Fibroblast of skin of back (primary cell): ENCODE data around the gene KLHDC1. TPM values are rescaled to one million over a fixed set of nuclear protein-coding genes. Genes with fewer than 3 reads are reported as not detected.
"Not testable (repeated sequence)": the region's sequence is repeated elsewhere in the genome, so short reads cannot be mapped to it uniquely, and the experiment has no call there.

Source experiments
- DNase-seq: peaks from one replicate; pipeline ENCODE4 v3.0.0-alpha.2; 2013
- polyA plus RNA-seq, 2 experiments: library from polyadenylated mRNA; unstranded; fragments of 120-200 nt; gene quantifications; one replicate each; pipeline ENCODE4 v1.2.1, GENCODE V29; 2013; ENCODE audit not compliant: insufficient read length in 2 of 2

KLHDC1 gene, protein sequence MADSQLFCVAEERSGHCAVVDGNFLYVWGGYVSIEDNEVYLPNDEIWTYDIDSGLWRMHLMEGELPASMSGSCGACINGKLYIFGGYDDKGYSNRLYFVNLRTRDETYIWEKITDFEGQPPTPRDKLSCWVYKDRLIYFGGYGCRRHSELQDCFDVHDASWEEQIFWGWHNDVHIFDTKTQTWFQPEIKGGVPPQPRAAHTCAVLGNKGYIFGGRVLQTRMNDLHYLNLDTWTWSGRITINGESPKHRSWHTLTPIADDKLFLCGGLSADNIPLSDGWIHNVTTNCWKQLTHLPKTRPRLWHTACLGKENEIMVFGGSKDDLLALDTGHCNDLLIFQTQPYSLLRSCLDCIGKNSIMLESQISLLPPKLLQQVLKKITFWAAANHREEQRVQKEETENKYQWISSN
- polyA plus RNA-seq (2013, experiment 1 of 2; ENCODE audit: insufficient read length), result 0.97 TPM
- 1.9 TPM for polyA plus RNA-seq (2013, experiment 2 of 2; ENCODE audit: insufficient read length)

DNA sequence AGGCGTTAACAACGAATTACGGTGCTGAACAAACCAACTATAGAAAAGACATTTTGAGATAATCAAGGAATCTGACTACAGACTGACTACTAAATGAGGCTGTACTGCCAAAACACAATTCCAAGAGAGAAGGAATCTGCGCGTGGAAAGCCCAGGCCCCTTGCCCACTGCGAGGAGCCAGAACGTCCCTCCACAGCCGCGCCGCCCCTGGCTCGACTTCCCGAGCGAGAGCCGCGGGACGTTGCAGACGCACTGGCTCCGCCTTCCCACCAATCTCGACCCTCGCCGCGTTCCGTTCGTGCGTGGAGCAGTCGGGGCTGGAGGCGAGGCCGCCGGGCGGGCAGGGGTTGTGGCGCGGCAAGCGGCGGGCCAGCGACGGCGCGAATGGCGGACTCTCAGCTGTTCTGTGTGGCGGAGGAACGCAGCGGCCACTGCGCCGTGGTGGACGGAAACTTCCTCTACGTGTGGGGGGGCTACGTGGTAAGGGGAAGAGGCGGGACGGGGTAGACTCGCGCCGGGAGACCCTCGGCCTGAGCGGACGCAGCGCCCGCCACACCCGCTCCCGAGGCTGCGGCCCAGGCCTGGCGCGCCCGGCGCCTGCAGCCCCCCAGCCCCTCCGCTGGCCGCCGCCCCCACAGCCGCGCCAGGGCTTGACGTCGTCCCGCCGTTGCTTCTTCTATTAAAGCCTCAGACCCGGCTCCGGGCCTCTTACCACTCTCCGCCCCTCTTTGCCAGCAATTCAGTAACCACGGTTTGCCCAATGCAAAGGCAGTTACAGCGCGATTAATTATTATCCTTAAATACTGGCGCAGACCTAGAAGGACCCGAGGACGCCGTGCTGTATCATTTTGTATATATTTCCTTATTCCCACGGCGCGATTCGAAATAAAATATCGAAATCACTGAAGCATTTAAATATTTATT lies at the start of gene KLHDC1:
Gene KLHDC1, plus strand, starts transcription at position 310 of the 924 bp plus-strand sequence. Its CDS starts 75 bp downstream, at position 385.
- DNase-seq, result peak; percentile 75

DNA sequence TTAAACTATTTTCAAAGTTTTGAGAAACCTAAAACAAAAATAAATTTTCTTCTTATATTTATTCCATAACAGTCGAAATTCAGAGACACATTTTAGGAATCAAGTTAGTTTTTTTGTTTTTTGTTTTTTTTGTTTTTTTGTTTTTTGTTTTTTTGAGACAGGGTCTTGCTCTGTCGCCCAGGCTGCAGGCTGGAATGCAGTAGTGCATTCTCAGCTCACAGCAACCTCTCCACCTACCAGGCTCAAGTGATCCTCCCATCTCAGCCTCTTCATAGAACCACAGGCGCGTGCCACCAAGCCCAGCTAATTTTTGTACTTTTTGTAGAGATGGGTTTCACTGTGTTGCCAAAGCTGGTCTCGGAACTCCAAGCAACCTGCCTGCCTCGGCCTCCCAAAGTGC lies 39.4 kb upstream of the KLHDC1 start:
- DNase-seq, result no peak

DNA sequence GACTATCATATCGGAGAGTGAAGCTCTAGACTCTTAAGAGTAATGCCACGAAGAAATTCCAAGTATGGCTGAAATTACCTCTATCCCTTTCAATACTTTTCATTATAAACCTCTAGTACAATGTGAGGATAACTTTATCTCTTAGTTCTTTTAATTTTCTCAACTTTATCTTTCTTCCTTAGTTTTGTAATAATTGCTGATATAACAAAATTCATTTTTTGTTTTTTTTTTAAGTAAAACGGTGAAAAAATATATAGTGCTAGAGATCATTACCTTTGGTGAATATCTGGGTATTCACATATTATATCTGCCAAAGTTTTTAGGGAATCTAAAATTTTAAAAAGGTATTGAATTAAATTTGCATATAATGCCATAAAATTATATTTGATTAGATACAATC lies 38.4 kb upstream of the KLHDC1 start:
- no peak for DNase-seq

DNA sequence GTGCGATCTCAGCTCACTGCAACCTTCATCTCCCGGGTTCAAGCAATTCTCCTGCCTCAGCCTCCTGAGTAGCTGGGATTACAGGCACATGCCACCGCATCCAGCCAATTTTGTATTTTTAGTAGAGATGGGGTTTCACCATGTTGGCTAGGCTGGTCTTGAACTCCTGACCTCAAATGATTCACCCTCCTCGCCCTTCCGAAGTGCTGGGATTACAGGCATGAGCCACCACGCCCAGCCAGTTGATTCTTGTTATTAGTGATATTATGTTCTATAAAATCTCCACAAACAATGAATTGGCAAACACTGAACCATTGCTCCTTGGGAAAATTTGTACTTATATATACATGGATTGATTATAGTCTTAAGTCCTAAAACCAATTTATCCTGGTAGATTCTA lies 35.4 kb upstream of the KLHDC1 start:
- not testable (repeated sequence) for DNase-seq

DNA sequence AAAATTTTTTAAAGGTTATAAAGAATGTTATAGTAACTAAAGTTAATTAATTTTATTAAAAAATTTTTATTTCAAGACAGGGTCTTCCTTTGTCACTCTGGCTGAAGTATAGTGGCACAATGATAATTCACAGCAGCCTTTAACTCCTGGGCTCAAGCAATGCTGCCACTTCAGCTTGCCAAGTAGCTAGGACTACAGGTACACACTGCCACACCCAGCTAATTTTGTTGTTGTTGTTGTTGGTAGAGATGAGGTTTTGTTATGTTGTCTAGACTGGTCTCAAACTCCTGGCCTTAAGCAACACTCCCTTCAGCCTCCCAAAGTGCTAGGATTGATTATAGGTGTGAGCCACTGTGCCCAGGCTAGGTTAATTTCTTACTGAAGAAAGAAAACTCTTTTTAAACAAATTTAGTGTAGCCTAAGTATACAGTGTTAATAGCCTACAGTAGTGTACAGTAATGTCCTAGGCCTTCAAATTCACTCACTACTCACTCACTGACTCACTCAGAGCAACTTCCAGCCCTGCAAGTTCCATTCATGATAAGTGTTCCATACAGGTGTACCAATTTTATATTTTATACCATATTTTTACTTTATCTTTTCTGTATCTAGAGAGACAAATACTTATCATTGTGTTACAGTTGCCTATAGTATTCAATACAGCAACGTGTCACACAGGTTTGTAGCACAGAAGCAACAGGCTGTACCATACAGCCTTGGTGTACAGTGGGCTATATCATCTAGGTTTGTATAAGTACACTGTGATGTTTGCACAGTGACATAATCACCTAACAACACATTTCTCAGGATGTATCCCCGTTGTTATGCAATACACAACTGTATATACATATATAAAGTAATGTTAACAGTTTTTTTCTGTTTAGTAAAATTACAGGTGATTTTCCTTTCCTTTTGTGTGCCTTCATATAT lies 33.1 kb upstream of the KLHDC1 start:
- no peak for DNase-seq

DNA sequence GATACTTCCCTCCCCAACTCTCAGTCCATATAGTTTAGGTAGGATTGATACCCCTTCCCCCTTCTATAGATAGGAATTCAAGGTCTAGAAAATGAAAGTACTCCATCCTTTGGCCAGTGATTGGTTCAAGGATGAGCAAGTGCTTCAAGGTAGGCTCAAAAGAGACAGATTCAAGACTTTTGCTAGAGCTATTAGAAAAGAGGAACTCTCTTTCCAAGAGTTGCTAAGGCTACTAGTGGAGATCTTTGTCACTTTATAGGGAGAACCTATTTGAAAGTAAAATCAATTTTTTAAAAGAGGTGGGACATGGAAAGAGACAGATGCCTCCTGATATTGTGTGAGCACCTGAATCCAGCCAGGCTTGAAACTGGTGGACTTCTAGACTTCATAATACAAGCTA lies 22.4 kb upstream of the KLHDC1 start:
- DNase-seq, result no peak

DNA sequence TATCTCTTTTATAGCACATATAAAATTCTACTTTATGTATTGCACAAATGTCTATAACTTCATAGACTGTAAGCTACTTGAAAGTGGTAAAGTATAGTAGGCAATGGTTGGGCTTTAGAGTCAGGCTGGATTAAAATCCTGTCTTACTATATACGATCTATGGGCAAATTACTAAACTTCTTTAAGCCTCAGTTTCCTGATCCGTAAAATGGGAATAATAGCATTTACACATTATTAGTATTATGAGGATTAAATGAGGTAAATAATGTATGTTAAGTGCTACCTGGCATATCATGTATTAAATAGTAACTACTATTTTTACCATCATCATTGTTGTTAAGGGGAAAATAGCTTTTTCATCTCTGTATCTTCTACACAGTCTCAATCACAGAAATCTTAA lies 19.3 kb upstream of the KLHDC1 start:
- no peak for DNase-seq

DNA sequence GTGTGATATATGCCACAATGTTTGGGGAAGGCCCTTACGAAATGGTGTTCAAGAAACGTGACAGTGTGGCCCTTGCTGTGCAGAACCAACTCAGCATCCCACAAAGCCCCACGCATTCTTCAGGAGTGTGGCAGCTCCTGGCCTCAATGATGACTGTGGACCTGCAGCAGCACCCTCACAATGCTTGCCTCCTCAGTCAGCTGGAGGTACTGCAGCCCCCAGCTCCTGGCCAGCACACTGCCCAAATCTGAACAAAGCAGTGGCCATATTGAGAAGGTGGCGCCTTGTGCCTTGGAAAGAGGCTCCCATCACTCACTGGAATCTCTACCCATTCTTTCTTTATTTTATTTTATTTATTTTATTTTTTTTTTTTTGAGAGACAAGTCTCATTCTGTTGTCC lies 15.3 kb upstream of the KLHDC1 start:
- DNase-seq, result no peak

DNA sequence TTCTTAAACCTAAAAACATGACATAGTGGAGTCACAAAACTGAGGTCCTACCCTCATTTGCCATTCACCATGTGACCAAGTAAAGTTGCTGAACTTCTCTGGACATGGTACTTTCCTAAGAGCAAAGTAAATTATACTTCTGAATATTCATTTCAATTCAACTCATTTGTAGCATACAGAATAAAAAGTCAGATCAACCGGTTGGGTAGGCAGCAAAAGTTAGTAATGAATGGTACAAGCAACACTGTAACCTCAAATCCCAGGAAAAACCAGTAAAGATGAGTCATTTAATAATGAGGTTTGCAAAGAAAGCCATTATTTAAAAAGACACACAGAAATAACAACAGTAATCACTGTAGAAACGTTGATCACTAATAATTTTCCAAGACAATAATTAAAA lies 13.6 kb upstream of the KLHDC1 start:
- no peak for DNase-seq

DNA sequence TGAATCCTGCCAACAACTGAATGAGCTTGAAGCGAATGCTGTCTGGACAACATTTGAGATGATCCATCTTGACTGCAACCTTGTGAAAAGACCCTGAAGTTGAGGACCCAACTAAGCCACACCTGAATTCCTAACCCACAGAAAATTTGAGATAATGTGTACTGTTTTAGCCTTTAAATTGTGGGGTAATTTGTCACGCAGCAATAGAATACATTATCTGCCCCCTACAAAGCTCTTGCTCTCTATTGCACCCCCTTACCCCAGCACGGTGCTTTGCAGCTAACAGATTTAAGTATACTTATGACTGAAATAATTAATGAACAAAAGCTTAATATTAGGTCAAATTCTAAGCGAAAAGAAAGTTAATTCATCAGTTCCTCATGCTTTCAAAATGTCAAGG lies 6.5 kb upstream of the KLHDC1 start:
- no peak for DNase-seq

DNA sequence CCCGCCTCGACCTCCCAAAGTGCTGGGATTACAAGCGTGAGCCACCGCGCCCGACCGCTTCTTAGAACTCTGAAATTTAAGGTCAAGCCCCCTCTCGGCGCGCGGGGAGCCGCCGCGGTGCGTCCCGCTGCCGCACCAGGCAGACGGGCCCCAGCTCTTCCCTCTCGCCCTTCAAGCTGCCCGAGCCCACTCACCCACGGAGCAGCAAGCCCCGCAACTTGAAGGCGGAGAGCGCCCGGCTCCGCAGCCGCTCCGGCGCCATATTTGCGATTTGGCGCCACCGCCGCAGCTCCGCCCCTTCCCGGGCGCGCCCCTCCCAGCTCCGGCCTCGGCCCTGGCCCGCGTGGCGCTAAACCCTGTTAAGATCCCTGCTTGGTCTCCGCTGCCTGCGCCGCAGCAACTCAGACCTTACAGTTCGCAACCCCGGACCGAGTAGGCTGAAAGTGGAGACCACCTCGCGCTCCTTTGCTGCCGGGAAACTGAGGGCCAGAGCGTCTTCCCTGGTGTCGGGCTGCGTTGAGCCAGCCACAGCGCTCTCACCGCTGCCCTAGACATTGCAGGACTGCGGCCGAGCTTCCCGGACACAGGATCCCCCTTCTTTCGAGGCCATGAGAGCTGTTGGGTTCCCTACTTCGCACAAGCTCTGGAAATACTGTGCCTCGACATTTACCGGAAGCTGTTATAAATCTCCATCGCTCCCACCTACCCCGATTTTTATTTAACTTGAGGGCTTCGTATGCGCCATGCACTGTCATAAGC lies 4.8 kb upstream of the KLHDC1 start, which contains the start of gene POLE2:
Gene POLE2, minus strand, starts transcription at position 273 of the 759 bp plus-strand sequence. Its CDS starts 11 bp downstream, at position 262.
- DNase-seq, result peak; percentile 77

DNA sequence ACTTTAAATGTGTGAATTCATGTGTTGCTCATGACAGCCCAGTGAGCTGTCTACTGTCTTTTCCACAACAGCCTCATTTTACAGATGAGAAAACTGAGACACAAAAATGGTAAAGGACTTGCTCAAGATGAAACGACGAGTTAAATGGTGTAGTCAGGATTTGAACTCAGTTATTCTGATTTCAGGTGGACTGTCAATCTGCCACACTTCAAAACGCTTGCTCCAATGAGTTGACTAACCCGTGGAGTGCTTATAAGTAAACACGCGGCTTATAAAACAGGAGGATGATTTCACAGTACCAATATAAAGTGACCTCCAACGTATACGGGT lies 4.3 kb upstream of the KLHDC1 start:
- no peak for DNase-seq

DNA sequence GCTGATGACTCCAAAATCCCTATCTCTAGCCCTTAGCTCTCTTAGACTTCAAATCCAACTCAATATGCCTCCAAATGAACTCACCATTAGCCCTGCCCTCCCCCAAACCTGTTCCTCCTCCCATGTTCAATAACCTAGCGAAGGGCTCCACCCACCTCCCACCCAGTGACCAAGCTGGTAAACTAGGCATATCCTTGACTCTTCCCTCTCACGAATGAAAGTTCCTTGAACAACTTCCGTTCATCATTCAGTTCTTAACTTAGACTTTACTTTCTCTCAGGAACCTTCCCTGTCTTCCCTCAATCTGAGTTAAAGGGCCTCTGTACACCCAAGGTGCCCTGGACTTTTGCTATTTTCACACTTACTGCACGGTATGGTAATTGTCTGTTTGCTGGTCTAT lies 1.9 kb upstream of the KLHDC1 start:
- no peak for DNase-seq

DNA sequence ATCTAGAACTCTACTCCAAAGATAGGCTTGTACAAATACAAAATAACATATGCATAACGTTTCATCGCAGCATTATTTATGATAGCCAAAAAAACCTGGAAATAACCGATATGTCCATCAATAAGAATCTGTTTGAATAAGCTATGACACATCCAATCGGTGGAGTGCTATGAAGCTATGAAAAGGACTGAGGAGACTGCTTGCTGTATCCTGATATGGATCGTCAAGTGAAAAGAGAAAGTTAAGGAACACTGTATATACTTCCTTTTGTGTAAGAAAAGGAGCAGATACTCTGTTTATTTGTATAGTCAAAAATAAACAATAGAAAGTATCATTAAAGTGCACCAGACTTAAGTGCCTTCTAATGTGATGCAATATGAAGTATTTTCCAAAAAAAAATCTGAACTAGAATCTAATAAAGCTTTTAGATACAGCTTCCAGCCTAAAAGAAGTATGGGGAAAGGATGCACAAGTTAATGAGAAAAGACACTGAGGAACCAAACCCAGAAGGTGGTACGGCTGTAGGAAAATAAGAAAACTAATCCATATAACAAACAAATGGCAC lies 645 bp upstream of the KLHDC1 start:
- DNase-seq, result no peak

DNA sequence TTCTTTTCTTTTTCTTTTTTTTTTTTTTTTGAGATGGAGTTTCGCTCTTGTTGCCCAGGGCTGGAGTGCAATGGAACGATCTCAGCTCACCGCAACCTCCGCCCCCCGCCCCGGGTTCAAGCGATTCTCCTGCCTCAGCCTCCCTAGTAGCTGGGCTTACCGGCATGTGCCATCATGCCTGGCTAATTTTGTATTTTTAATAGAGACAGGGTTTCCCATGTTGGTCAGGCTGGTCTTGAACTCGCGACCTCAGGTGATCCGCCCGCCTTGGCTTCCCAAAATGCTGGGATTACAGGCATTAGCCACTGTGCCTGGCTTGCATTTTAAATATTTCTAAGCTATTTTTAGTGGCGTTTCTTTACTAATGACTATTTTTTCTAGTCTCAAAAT lies 810 bp downstream of the KLHDC1 start:
- not testable (repeated sequence) for DNase-seq

DNA sequence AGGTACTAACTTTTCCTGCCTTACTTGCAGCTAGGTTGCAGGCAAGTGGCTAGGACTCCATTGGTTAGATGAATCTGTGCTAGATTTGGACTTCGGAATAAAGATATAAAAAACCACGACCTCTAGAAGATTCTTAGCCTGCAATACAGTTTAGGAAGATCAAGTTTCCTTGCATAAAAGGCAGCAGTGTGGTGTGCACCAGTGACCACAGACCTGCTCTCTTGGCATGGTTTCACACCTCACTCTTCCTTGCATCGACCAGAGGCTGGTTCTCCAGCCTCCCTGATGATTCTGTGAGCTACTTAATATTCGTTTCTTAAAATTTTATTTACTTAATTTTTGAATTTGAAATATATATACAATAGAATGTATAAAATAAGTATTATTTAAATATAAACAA lies 9.8 kb downstream of the KLHDC1 start:
- no peak for DNase-seq

DNA sequence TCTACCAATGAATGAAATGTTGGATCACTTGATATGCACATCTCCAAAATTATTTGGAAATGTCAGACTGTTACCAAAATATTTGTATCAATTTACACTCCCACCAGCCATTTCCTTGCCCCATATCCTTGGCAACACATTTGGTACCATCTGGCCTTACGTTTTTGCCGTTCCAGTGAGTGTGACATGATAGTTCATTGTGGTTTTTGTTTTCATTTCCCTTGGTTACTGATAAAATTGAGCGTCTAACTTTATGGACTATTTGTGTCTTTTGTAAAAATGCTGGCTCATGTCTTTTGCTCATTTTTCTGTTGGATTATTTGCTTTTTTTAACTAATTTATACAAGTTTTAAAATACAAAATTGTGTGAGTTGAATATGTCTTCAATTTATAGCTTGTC lies 11.0 kb downstream of the KLHDC1 start:
- DNase-seq, result no peak

DNA sequence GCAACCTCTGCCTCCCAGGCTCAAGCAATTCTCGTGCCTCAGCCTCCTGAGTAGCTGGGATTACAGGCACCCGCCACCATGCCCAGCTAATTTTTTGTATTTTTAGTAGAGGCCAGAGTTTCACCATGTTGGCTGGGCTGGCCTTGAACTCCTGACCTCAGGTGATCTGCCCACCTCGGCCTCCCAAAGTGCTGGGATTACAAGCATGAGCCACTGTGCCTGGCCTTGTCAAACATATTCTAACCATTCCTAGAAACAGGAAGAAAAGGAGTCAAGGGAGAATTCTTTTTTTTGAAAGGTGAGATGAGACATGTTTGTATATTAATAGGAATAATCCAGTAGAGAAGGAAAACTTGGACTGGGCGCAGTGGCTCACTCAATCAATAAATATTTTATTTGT lies 11.6 kb downstream of the KLHDC1 start:
- not testable (repeated sequence) for DNase-seq

DNA sequence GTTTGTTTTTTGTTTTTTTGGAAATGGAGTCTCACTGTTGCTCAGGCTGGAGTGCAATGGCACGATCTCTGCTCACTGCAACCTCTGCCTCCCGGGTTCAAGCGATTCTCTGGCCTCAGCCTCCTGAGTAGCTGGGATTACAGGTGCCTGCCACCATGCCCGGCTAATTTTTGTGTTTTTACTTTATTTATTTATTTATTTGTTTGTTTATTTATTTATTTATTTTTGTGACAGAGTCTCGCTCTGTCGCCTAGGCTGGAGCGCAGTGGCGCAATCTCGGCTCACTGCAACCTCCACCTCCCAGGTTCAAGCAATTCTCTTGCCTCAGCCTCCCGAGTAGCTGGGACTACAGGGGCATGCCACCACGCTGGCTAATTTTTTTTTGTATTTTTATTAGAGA lies 18.1 kb downstream of the KLHDC1 start:
- not testable (repeated sequence) for DNase-seq

DNA sequence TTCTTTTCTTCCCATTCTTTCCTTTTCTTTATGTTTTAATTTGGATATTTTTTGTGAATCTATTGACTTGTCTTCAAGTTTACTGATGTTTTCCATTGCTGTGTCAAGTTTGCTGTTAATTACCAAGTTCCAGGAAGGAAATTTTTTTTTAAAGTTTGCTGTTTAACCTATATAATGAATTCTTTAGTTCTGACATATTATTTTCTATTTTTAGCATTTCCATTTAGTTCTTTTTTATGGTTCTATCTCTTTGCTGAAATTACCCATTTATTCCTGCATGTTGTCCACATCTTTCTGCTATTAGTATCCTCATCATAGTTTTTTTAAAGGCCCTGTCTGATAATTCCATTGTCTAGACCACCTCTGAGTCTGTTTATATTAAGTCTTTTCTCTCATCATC lies 27.8 kb downstream of the KLHDC1 start:
- no peak for DNase-seq
